ENCODE measurements around the gene MOGAT2.
A peak's percentile ranks its signal among the peaks of the same experiment; 100 is the strongest.

Gene MOGAT2

GRCh38 chr11:75705541-75705940, 12.1 kb upstream of the MOGAT2 start:
- TF ChIP-seq CTCF (conservative IDR thresholded peaks at IDR 0.05; ENCODE audit: low read length), result no peak
- no peak overlapping the region for H3K4me3 ChIP-seq (ENCODE audit: low read length)
- DNase-seq (ENCODE audit: low read depth), result no peak

- DNase-seq (ENCODE audit: low read depth), result peak; percentile 66
- peak; percentile 80 for TF ChIP-seq CTCF (conservative IDR thresholded peaks at IDR 0.05; ENCODE audit: low read length)
- H3K4me3 ChIP-seq (ENCODE audit: low read length), result no peak overlapping the region
Measured at GRCh38 chr11:75706260-75706729, 11.3 kb upstream of the MOGAT2 start.

GRCh38 chr11:75714211-75714610, 3.4 kb upstream of the MOGAT2 start:
- DNase-seq (ENCODE audit: low read depth), result no peak
- TF ChIP-seq CTCF (conservative IDR thresholded peaks at IDR 0.05; ENCODE audit: low read length), result no peak
- no peak overlapping the region for H3K4me3 ChIP-seq (ENCODE audit: low read length)

GRCh38 chr11:75715688-75716087, 1.9 kb upstream of the MOGAT2 start:
- no peak for DNase-seq (ENCODE audit: low read depth)
- TF ChIP-seq CTCF (conservative IDR thresholded peaks at IDR 0.05; ENCODE audit: low read length), result no peak

GRCh38 chr11:75716659-75717058, 979 bp upstream of the MOGAT2 start:
- no peak for TF ChIP-seq CTCF (conservative IDR thresholded peaks at IDR 0.05; ENCODE audit: low read length)
- DNase-seq (ENCODE audit: low read depth), result no peak
- H3K4me3 ChIP-seq (ENCODE audit: low read length), result no peak overlapping the region

More at GRCh38 chr11:75715688-75716087, 1.9 kb upstream of the MOGAT2 start:
- H3K4me3 ChIP-seq (ENCODE audit: low read length), result no peak overlapping the region

- TF ChIP-seq CTCF (conservative IDR thresholded peaks at IDR 0.05; ENCODE audit: low read length), result no peak
- no peak for DNase-seq (ENCODE audit: low read depth)
- no peak overlapping the region for H3K4me3 ChIP-seq (ENCODE audit: low read length)
Measured at GRCh38 chr11:75718419-75719339, 1.0 kb downstream of the MOGAT2 start.

Data from AG10803 (cell line).